Measurements from ENCODE around the gene RABEPK.
A peak's percentile ranks its signal among the peaks of the same experiment; 100 is the strongest.

- peak in 5 of 6 experiments; percentile 27 to 37 (median 31) for TF ChIP-seq CTCF (IDR thresholded peaks at IDR 0.05)
- TF ChIP-seq POLR2A (IDR thresholded peaks at IDR 0.05): no peak
These were observed 55.5 kb downstream of the RABEPK start for GRCh38 chr9:125255781-125256391.

Measured in adrenal gland (tissue), 5 donors.